B cell (primary cell): ENCODE data around the gene ARHGEF38.

Experiments used
- CTCF ChIP-seq: fragments of 200-600 bp; IDR thresholded peaks from one replicate; pipeline ENCODE4 v1.8.0; 2022; ENCODE audit warnings: antibody characterized with exemption, mild to moderate bottlenecking
- EZH2 ChIP-seq: IDR thresholded peaks from 2 replicates; pipeline ENCODE4 v1.6.1; 2012; ENCODE audit warnings: borderline replicate concordance, low read depth, mild to moderate bottlenecking, moderate library complexity, low read length; ENCODE audit not compliant: insufficient read depth, poor library complexity, severe bottlenecking

- TF ChIP-seq CTCF (no peak), EZH2 (no peak)
Measured at GRCh38 chr4:105598052-105598451, 45.6 kb downstream of the ARHGEF38 start.
